NCI-H2196 (cell line): Measurements from ENCODE around the gene DGCR2.
A peak's percentile ranks its signal among the peaks of the same experiment; 100 is the strongest.

ENCODE experiments used
- DNase-seq: peaks from one replicate; lab custom pipeline; 2025; ENCODE audit not compliant: unreplicated experiment; lab: John Stamatoyannopoulos, UW

The DGCR2 gene

DNA sequence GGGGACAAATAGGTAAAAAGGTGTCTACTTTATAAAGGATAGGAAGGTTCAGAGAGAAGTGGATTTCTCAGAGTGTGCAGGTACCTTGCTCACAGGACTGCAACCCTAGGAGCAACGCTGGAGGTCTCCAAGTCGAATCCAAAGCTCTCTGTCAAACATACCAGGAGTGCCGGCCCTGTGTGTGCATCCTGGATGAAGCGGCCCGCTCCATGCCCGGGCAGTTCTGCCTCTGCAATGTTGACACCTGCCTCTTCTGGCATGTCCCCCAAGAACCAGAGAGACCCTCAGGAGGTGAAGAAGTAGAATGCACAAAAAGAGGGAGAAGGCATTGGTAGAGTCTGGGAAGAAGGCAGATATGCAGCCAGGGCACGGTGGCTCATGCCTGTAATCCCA, 5.8 kb upstream of the DGCR2 start:
- DNase-seq, result no peak

DNA sequence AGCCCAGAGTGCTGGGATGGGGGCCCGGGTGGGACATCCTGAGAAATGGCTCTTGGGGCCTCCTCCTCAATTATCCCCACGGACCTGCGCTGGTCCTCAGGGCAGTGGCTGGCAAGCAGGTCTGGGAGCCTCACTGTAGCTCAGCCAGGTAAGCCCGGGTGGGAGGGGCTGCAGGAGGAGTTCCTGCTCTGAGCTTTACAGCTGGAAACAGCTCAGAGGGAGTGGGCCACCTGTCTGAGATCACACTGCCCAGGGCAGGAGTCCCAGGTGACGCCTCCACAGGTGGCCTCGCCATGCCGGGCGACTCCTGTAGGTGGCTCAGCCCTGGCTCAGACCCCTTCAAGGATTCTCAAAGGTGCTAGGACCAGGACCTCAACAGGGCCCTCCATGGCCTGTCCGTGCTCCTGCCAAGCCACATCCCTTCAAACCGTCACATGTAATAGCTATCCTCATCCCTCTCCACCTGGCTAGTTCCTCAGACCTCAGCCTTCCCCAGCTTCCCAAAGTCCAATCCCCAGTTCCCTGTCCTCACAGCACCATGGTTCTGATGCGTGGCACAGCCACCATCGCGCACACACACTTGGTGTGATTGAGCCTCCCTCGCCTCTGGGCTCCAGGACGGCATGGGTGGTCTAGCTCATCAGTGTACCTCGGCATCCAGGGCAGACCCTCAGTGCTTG, 5.3 kb upstream of the DGCR2 start:
- DNase-seq, result no peak

DNA sequence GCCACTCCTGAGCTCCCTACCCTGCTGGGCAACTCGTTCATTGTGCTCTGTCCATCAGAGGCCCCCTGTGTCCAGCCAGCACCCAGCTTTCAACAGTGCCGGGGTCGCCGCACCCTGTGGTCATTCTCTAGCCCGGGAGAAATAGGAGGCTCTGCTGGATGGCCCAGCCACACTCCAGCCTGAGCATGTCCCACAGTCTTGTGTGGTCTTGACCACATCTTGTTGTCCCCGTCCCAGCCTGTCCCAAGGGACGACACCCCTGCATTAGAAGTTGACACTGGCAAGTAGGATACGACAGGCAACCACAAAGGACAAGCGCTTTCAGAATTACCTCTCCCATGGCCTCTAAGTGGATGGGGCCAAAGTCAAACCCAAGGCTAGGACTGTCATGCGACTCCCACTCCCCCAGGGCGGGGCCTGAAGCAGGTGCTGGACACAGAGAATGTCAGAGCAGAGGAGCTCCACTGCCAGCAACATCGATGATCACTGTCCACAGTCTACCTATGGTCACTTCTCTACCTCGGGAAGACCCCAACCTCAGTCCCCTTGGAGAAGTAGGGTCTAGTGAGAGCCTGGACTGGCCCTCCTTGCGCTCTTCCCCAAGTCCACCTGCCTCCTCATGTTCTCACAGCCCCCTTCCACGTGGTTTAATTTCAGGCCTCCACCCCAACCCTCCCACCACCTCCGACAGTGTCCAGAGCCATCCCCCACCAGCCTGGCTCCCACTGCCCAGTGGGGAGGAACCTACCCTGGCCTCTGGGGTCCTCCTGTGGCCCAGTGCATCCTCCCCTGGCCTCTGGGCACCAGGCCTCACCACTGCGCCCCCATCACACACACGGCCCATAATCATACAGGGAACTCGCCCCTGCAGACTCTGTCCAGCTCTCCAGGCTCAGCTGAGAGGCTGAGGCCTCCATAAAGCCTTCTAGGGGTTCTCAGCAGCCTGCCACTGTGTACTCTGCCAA, 4.4 kb upstream of the DGCR2 start:
- no peak for DNase-seq

DNA sequence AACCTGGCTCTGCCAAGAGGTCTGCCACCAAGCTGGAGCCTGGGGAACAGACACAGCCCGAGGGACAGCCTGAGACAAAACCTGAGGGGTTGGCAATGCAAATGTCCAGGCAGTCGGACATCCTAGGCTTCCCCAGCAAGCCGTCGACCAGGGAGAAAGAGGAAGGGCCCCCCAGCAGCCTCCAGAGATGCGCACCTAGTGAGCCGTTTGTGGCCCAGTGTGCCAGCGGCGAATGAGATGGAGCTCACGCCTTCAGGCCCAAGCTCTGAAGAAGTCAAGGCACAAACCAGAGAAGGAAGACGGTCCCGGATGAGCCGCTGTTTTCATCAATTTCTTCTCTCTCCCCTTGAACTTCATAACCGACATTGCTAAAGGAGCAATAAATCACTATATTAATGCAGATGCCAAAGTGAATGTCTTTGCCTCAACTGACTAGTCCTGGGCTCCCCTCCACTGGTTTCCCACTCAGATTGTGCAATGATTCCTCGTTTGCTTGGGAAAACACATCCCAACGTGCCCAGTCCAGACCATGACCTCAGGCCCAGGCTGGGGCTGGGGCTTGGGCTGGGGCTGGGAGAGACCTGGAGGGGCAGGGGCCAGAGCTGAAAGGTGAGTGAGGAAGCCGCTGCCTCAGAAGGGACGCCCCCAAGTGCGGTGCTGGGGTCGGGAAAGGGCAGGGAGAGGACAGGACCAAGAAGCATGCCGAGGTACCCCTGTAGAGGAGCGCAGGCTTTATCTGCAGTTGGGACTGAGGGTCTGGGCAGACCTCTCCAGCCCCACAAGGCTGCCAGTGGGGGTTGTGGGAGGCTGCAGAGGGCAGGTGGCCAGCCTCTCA, 3.5 kb upstream of the DGCR2 start:
- no peak for DNase-seq

DNA sequence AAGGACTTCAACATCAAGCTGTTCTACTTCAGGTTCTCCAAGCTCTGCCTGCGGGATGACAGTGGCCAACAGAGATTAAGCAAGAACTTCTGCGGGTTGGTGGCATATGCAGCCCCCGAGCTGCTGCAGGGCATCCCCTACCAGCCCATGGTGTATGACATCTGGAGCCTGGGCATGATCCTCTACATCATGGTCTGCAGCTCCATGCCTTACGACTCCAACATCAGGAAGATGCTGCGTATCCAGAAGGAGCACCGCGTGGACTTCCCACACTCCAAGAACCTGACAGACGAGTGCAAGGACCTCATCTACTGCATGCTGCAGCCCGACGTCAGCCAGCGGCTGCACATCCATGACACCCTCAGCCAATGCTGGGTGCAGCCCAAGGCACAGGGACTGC, 2.8 kb upstream of the DGCR2 start:
- DNase-seq, result no peak

DNA sequence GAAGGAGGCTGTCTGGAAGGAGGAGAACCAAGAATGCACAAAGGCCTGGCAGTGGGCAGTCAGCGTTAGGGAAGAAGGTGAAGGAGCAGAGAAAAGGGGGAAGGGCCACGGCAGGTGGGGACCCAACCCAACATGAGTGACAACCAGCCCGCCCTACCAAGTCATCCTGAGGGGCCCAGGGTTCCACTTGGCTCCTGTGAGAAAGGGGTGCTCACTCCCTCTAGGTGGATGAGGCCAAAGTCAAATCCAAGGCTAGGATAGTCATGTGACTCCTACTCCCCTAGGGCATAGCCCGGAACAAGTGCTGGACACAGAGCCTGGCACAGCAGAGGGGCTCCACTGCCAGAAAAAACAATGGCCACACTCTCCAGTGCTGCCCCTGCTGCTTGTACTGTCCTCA, 2.2 kb upstream of the DGCR2 start:
- DNase-seq, result no peak

DNA sequence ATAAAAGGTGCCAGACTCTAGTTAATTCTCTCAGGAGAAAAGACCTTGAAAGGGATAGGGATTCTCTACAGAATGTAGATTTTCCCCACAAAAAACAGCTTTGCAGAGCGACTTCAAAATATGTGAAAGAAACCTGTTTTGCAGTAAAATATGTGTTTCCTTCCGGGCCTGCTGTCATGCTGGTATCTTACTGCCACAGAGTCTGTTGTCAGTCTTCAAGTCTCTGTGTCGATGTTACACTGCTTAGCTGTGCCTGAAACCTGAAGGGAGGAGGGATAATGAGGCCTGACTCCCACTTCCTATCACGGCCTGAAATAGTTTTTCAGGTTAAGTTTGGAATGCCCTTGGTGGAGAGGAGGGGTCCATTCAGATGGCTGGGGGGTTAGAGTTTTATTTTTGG, 1.7 kb upstream of the DGCR2 start:
- DNase-seq, result no peak

DNA sequence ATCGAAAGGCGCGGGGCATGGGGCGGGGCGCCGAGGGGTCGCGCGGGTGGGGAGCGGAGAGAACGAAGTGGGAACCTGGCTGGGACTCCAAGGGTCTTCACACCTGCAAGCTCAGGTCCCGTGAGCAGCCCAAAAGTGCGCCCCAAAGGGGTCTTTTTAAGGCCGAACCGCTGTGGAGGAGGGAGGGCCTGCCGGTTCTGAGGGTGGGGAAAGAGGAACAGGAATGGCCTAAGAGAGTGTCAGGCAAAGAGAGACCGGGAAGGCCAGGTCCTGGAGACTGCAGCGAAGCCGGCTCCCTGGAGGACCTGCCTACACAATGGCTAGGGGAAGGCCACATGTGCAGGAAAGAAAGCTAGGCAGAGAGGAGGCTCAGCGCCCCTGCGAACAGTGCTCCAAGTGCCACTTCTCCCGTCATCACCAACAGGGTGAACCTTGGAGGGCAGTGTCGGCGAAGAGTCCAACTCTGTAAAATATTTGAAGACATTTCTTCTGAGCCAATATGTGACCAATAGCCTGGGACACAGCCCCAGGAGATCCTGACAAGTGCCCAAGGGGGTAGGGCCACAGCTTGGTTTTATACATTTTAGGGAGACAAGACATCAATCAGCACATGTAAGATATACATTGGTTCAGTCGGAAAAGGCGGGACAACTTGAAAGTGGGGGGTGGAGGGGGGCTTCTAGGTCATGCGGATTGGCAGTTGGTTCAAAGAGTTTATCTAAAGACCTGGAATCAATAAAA, 710 bp upstream of the DGCR2 start:
- DNase-seq, result peak; percentile 21

DNA sequence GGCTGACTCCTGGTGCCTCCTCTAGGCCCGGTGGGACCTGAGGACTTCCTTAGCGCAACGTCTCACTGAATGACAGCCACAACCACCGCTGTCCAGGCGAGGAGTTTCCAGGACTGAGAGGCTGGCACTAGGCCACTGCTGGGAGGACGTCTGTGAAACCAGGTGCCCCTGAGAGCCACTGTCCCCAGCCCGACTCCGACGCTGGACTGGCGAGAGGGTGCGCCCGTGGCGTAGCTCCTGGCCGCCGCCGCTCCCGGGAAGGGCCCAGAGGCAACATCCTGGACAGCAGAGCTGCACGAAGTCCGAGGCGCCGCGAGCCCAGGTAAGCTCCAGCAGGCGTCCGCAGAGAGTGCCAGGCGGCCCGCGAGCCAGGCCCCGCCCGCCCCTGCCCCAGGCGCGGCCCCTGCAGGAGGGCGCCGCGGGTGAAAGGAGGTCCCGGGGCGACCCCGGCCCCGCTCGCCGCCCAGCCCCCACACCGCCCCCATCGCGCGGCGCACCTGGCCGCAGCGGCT, 525 bp downstream of the DGCR2 start:
- DNase-seq, result no peak

DNA sequence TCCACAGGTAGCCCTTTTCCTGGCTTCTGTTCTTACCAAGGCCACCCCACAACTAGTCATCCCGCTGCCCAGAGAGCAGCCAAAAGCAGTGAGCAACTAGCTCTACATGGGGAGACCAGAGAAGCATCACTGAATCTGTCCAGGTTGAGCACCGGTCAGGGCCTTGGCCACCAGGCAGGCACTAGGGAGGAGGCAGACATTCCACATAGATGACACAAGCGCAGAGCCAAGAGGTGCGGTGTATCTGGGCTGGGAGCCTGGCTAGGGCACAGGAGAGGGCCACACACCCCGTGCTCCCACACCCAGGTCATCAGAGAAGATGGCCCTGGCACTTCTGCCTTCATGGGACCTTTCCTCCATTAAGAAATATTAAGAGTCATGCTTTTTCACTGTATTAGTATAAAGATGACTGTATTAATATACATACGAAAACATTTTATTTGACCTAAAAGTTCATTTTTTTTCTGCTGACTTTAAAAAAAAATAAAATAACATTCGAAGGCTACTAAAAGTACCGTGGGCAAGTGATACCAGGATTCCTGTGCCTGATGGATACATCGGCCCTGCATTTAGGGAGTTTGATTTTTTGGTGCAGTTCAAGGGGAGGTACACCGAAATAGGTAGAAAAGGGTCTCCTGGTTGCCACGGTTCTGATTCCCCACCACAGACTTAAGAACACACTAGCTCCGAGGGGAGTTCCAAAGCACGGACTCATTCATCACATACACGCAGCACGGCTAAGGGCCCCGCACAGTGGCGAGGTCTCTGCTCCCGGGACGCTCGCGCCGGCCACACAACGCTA, 1.2 kb downstream of the DGCR2 start:
- peak; percentile 10 for DNase-seq

DNA sequence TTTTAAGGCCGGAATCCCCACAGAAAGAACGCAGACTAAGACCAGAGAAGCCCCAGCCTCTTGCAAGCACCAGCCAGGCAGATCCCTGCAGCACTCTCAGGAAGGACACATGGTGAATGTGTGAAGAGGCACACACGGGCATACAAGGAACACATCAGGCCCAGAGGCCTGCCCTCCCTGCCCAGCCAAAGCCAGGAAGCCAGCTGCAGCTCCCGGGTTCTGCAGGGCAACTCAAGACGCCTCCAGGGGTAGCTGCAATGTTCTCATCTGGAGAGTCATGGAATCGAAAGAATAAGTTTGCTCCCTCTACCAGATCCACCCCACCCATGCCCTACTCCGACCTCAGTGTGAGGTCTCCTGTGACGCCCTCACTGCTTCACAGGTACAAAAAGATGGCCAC, 2.3 kb downstream of the DGCR2 start:
- DNase-seq, result no peak

DNA sequence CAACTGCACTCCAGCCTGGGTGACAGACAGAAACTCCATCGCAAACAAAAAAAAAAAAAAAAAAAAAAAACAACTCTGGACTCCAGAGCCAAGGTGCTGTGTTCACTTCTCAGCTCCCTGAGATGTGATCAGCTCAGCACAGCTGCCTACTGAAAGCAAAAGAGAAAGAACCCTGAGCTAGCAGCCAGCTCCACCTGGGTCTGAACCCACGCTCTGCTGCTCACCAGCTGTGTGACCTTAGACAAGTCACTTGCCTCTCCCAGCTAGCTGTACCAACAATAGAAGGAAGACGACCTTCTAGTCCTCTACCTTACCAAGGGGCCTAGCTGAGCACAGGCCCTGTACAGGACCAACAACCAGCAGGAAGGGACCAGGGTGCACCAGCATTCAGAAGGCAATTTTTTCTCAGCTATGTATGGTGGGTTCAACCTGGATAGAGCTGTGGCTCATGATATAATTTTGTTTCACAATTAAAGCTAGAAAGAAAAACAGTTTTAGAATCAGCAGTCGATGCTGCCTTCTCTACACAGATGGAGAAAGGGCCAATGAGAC, 3.8 kb downstream of the DGCR2 start:
- no peak for DNase-seq

DNA sequence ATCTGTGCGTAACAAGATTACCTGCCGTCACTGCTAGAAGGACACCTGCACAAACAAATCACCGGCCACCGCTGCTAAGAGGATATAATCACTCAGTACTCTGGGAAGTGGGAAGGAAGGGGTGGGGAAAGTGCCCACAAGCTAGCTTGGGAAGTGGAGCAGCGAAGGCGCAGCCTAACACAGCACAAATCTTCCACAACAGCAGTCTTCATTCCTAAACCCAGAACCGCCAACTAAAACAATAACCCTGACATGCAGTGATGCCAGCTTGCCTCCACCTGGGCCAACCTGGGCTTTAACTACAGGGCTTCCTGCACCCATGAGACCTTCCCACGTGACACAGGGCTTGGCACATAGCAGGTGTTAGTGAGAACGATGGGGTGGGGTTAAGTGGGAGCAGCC, 5.1 kb downstream of the DGCR2 start:
- peak; percentile 75 for DNase-seq

DNA sequence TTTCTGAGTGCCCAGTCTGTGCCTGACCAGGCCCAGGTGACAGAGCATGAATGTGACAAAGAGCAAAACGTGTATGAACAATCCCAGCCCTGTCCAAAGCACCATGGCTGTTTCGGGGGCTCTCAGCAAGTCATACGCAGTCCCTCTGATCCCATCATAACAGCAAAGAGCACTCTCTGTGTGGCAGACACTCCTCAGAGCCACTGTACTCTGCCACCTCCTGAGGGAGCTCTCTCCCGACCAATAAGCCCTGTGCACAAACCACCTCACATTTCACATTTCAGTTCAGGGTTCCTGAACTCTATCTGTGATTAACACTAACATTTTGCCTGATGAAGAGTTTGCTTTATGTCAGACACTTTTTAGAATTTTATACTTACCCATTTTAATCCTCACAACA, 6.6 kb downstream of the DGCR2 start:
- no peak for DNase-seq

DNA sequence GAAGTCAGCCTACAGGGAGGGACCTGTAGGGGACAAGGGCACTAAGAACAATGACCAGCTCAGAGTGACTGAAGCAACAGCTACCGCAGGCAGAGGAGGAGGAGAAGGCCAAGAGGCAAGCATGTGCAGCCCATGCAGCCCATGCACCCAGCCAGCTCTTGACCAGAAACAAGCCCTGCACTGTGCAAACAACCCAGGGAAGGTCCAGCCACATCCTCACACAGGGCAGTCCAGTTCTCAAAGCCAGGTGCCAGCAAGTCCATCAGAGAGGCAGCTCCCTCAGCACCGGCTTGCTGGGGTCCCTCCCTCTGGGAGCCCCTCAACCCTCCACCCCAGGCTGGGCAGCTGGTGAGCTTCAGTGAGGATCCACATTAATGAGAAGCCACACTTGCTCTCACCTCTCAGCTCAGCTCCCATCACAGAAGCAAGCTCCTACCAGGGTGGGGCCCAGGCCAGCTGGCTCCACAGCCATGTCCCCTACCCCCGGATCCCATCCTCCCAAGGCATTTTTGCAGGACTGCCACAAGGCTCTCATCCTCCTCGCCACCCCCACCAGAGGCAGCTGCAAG, 7.1 kb downstream of the DGCR2 start:
- no peak for DNase-seq

DNA sequence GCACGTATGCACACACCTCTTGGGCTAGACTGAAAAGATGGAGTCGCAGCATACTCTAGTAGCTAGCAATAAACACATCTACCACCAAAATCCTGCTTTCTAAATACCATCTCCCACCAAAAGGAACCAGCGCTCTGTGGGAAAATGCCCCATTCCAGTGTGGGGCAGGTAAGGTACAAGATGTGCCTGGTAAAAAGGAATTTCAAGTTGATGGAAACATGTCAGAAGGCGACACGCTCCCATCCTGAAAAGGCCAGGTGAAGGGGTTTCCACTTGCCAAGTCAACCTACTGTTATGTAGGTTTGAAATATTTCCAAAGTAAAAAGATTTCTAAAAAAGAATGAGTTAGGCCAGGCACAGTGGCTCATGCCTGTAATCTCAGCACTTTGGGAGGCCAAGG, 8.8 kb downstream of the DGCR2 start:
- no peak for DNase-seq

DNA sequence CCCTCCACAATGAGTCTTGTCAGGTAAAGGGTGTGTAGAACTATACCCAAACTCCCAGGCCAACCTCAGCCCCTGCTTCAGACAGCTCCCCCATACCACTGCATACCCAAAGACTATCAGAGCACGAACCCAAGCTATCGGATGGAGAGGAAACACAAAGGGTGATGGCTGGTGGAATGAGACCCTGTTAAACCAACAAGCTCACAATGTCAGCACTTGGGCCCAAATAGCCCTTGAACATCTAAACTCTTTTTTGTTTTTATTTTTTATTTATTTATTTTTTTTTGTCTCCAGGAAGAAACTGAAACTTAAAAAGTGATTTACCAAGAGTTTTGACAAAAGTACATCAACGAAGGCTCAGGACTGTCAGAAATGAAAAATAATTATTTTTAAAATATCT, 10.6 kb downstream of the DGCR2 start:
- no peak for DNase-seq

DNA sequence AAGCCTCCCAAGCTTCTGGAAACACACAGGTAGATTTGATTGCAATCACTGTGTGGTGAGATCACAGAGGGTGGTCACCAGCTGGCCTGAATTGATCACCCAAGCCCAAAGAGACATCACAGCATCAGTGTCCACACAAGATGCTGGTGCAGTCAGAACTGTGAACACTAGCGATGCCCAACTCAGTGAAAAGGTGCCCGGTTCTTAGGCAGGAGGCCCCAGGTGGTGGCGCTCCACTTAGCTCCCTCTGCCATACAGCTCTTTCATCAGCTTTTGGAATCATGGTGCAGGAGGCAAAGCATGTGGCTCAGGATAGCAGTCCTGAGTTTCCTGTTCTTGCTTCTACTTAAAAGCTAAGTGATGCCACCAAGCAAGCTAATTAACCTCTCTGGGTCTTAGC, 11.1 kb downstream of the DGCR2 start:
- no peak for DNase-seq

DNA sequence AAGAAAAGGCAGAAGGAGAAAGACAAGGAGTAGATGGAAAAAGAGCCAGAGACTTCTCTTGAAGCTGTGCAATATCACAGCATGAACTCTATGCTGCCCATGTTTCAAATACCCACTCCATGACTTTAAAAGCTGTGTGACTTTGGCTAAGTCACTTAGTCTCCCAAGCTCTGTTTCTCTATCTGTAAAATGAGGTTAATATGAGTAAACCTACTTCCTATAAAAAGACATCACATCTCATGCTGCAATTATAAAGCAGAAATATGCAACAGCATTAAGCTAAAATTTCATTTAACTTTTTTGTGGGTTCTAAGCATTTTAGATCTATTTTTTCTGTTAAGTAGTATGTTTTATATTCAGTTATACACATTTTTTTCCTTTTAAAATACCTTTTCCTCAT, 11.6 kb downstream of the DGCR2 start:
- DNase-seq, result no peak
